Adrenal gland (tissue), 12 donors: Measurements from ENCODE around the gene ANKRD11. TPM values are rescaled to one million over a fixed set of nuclear protein-coding genes. Genes with fewer than 3 reads are reported as not detected.

Experiments used
- DNase-seq, 7 donors: peaks; one replicate each; pipeline ENCODE4 v3.0.0-alpha.2; 2019 to 2020
- H3K27ac ChIP-seq, 5 donors: fragments of 200-600 bp; sonication (generic) in 4 of 5; 1 replicate in 3 of 5; 2 replicates in 2 of 5; pipeline versions ENCODE4 v1.5.1 to v1.8.0; 2016 to 2020; ENCODE audit warnings: mild to moderate bottlenecking in 1 of 5
- H3K27me3 ChIP-seq: fragments of 200-600 bp; 2 replicates; pipeline ENCODE4 v1.8.0; 2021
- H3K36me3 ChIP-seq, 2 donors: fragments of 200-600 bp; replicated peaks in 1 of 2; 1 replicate in 1 of 2; 2 replicates in 1 of 2; pipeline versions ENCODE4 v1.5.1 to v1.8.0; 2018 to 2022
- H3K4me1 ChIP-seq, 2 donors: fragments of 200-600 bp; replicated peaks in 1 of 2; 1 replicate in 1 of 2; 2 replicates in 1 of 2; pipeline versions ENCODE4 v1.5.1 to v1.8.0; 2018 to 2021
- H3K4me3 ChIP-seq, 4 donors: fragments of 200-600 bp; sonication (generic) in 3 of 4; one replicate each; pipeline ENCODE4 v1.5.1; 2016 to 2018
- H3K9me3 ChIP-seq, 3 donors: fragments of 200-600 bp; sonication (generic) in 1 of 3; replicated peaks in 1 of 3; 1 replicate in 2 of 3; 2 replicates in 1 of 3; pipeline versions ENCODE4 v1.5.1 to v1.8.0; 2016 to 2021
- POLR2A ChIP-seq, 2 donors: fragments of 450-650 bp; IDR thresholded peaks; one replicate each; pipeline ENCODE4 v1.6.1; 2017; ENCODE audit warnings: antibody characterized with exemption in 2 of 2, mild to moderate bottlenecking in 2 of 2, moderate library complexity in 1 of 2
- WGBS, 4 donors: extraction: QIAGEN DNeasy Blood & Tissue Kit in 2 of 4; methylation state at CpG; one replicate each; pipeline versions ENCODE4 v1.1.5 to v1.1.7; 2013 to 2017; 5-methylcytosine and 5-hydroxymethylcytosine counted together
- intact Hi-C, 2 donors: fragments of 100-400 bp; cut with DNase I; formaldehyde crosslinking; loops; one replicate each; pipeline versions ENCODE4 v1.14.1 to v1.15.0; 2022 to 2023
- polyA plus RNA-seq, 3 donors: library from polyadenylated mRNA; stranded (reverse); fragments of 200-250 nt in 2 of 3; fragments of 350-450 nt in 1 of 3; fragmentation: Illumina TruSeq in 1 of 3; extraction: RNeasy Lipid Tissue Mini Kit (QIAGEN cat#74804) in 1 of 3; gene quantifications; one replicate each; pipeline ENCODE4 v1.2.3, GENCODE V29; 2013 to 2014
- total RNA-seq, 9 donors: library from RNA; depleted of rRNA in 4 of 9; stranded (reverse); fragments of >200 nt in 4 of 9; fragments of 120-200 nt in 1 of 9; fragmentation: NEBNext Ultra II Directional in 1 of 9; extraction: Animal tissue kit (Norgen Biotek cat#: 25700) in 1 of 9; gene quantifications; one replicate each; pipeline versions ENCODE4 v1.1.0 to v1.2.4, GENCODE V29; 2013 to 2023
- TF ChIP-seq, protein P1 (sequence below), 6 experiments: fragments of 450-650 bp in 4 of 6; fragments of 200-600 bp in 2 of 6; sonication (generic) in 1 of 6; IDR thresholded peaks; 1 replicate in 5 of 6; 2 replicates in 1 of 6; pipeline versions ENCODE4 v1.5.1 to v1.8.0; 2016 to 2021; ENCODE audit warnings: antibody characterized with exemption in 6 of 6, mild to moderate bottlenecking in 2 of 6, moderate library complexity in 1 of 6
- donor health status: healthy with polysubstance abuse.
- donor health status: Bipolar disorder and iron deficiency.
- donor health status: DM: yes; HTN: yes; CAD: no.
- donor health status: DM: no; HTN: no; CAD: no.
- donor health status: DM: no; HTN: no; CAD: no.
- donor health status: DM: yes; HTN: yes; CAD: no.

Gene ANKRD11
- total and polyA plus RNA-seq, 12 donors = 29.7 to 127 (median 80.1) TPM

DNA sequence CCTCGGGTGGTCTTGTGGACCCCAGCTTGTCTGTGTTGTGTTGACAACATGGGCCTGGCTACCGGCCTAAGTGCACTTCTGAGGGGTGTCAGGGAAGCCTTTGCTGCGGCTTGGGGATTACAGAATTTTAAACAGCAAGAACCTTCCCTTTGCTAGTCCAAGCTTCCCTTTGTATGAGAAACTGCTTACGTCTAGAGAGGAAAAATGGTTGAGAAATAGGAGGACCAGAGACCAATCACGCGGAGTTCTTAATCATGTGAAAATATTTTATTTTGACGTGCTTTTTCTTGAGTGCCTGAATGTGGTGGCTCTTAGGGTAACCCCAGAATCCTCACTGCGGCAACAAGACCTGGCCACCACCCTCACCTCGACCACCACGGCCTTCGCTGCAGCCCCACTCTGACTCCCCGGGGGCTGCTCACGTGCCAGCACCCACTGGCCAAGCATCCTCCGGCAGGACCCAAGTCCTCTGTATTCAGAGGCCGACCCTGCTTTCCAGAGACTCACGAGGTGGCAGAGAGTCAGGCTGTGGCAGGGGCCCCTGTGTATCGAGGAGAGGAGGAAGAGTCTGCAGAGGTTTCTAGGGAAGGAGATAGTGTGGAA is 191.6 kb downstream of the ANKRD11 start:
- Histone ChIP-seq H3K27me3 (no peaks in the 10 kb centered on the region), H3K9me3 (no peaks in the 10 kb centered on the region), H3K4me1 (peaks cover 4 to 23% of the 10 kb centered on the region in 2 donors), H3K27ac (peak overlapping the region in 2 of 5 donors; percentile 59 to 86), H3K4me3 (no peak overlapping the region), H3K36me3 (peaks cover 0 to 4% of the 10 kb centered on the region in 2 donors)
- intact Hi-C loops = no loop called here
- DNase-seq = no peak
- 84 to 89% (median 88%) methylated on average over 16 to 17 of the region's 17 CpGs for WGBS, 4 donors
- TF ChIP-seq, protein P1, sequence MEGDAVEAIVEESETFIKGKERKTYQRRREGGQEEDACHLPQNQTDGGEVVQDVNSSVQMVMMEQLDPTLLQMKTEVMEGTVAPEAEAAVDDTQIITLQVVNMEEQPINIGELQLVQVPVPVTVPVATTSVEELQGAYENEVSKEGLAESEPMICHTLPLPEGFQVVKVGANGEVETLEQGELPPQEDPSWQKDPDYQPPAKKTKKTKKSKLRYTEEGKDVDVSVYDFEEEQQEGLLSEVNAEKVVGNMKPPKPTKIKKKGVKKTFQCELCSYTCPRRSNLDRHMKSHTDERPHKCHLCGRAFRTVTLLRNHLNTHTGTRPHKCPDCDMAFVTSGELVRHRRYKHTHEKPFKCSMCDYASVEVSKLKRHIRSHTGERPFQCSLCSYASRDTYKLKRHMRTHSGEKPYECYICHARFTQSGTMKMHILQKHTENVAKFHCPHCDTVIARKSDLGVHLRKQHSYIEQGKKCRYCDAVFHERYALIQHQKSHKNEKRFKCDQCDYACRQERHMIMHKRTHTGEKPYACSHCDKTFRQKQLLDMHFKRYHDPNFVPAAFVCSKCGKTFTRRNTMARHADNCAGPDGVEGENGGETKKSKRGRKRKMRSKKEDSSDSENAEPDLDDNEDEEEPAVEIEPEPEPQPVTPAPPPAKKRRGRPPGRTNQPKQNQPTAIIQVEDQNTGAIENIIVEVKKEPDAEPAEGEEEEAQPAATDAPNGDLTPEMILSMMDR (IDR thresholded peaks at IDR 0.05) = no peak
- no peak for TF ChIP-seq POLR2A (IDR thresholded peaks at IDR 0.05)

DNA sequence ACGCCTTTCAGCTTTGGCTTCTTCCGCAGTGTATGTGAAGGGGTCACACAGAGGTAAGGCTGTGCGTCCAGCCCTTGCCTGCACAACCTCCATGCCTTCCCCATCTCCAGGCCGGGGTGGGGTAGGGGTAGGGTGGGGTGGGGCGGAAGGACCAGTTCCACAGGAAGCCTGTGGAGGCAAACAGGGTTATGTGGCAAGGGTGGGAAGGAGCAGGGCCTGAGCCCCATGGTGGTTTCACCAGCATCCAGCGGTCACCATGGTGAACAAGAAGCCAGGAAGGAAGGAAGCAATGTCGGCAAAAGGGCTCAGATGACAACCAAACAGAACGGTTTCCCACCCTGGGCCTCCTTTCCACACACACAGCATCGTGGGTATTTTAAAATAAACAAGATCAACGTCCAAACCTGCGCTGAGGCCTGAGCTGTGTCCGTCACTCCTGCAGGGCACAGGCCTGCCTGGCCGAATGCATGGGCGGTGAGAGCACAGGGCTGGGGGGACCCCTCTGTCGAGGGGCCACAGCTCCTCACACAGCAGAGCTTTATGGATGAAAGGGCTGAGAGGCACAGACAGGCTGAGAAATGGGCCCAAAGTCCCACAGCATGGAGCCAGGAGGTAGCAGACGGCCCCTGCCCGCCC is 192.3 kb downstream of the ANKRD11 start:
- 65 to 78% (median 77%) methylated on average over 16 to 17 of the region's 17 CpGs for WGBS, 4 donors
- no peak for TF ChIP-seq POLR2A (IDR thresholded peaks at IDR 0.05)
- TF ChIP-seq, protein P1 (IDR thresholded peaks at IDR 0.05) = no peak
- intact Hi-C loops = no loop called here
- DNase-seq = no peak
- Histone ChIP-seq H3K9me3 (no peaks in the 10 kb centered on the region), H3K4me1 (peaks cover 4 to 23% of the 10 kb centered on the region in 2 donors), H3K36me3 (no peaks in the 10 kb centered on the region), H3K4me3 (no peak overlapping the region), H3K27me3 (no peaks in the 10 kb centered on the region), H3K27ac (peak overlapping the region in 2 of 5 donors; percentile 48 to 59)

DNA sequence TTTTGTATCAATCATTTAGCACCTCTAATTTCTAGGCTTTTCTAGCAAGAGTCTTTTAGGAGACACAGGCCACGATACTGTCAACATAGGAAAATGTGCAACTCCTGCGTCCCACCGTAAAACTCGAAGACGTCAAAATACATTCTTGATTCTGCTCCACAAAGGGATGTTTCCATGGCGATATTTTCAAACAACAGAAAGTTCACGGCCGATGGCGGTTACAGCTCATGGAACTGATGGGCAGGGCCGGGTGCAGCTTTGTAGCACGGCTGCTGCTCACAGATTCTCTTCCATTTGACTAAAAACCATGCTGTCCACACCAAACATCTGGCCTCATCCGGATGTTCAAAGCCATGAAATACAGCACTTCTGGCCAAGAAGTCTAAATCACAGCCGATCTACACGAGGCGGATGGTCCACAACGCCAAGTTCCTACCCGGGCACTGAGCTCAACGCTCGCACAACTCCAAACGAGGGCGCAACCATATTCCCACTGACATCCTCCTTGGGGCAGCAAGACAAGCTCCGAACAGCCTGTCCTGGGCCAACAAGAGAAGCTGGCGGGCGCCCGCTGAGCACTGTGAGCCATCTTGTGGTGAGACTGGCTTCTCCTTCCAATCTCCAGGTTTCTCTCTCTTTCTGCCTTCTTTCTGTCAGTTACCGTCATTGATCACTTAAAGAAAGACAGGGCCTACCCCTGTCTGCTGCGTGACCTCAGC is 193.0 kb downstream of the ANKRD11 start:
- intact Hi-C loops = no loop called here
- peaks cover 4 to 22% of the 10 kb centered on the region in 2 donors for H3K4me1 ChIP-seq
- H3K9me3 ChIP-seq = no peaks in the 10 kb centered on the region
- no peaks in the 10 kb centered on the region for H3K27me3 ChIP-seq
- H3K36me3 ChIP-seq = no peaks in the 10 kb centered on the region
- no peak overlapping the region for H3K4me3 ChIP-seq
- TF ChIP-seq, protein P1 (IDR thresholded peaks at IDR 0.05) = no peak
- H3K27ac ChIP-seq = peak overlapping the region in 2 of 5 donors; percentile 45 to 59
- no peak for DNase-seq
- 82 to 90% (median 83%) methylated on average over 27 of the region's 27 CpGs for WGBS, 4 donors

DNA sequence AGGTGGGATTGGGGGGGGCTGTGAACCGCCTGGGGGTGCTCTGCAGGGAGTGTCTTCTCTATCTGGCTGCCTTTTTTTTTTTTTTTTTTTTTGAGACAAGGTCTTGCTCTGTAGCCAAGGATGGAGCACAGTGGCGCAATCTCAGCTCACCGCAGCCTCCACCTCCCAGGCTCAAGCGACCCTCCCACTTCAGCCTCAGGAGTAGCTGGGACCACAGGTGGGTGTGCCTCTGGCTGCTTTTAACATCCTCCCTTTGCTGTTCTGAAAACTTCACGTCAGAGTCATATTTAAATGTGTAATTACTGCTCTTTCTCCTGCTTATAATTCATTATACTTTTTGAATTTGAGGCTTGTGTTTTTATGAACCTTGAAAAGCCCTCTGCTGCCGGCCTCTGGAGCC is 194.4 kb downstream of the ANKRD11 start:
- TF ChIP-seq, protein P1 (IDR thresholded peaks at IDR 0.05) = no peak
- no peak for TF ChIP-seq POLR2A (IDR thresholded peaks at IDR 0.05)
- Histone ChIP-seq H3K4me1 (peaks cover 0 to 8% of the 10 kb centered on the region in 2 donors), H3K9me3 (no peaks in the 10 kb centered on the region), H3K36me3 (peaks cover 0 to 1% of the 10 kb centered on the region in 2 donors), H3K27me3 (no peaks in the 10 kb centered on the region), H3K27ac (no peak overlapping the region), H3K4me3 (no peak overlapping the region)
- 39 to 70% (median 65%) methylated on average over 5 to 6 of the region's 6 CpGs for WGBS, 4 donors
- intact Hi-C loops = no loop called here
- no peak for DNase-seq
